Mesendoderm (in vitro differentiated cells): Measurements from ENCODE around the gene MRPL51. TPM values are rescaled to one million over a fixed set of nuclear protein-coding genes. Genes with fewer than 3 reads are reported as not detected.

Experiments
- DNase-seq: peaks from one replicate; pipeline ENCODE4 v3.0.0; 2013
- H2AK5ac ChIP-seq: 2 replicates; pipeline ENCODE4 v1.6.1; 2013; ENCODE audit warnings: low read length, inconsistent platforms
- H2BK120ac ChIP-seq: 2 replicates; pipeline ENCODE4 v1.6.1; 2013; ENCODE audit warnings: low read depth, mild to moderate bottlenecking, low read length, moderate library complexity, mixed read lengths
- H2BK15ac ChIP-seq: replicated peaks from 2 replicates; pipeline ENCODE4 v1.6.1; 2013; ENCODE audit warnings: low read depth, mild to moderate bottlenecking, moderate library complexity
- H2BK5ac ChIP-seq: 2 replicates; pipeline ENCODE4 v1.6.1; 2013; ENCODE audit warnings: low read length, inconsistent platforms
- H3K18ac ChIP-seq: 2 replicates; pipeline ENCODE4 v1.6.1; 2013; ENCODE audit warnings: mild to moderate bottlenecking, low read length, mixed read lengths
- H3K23ac ChIP-seq: one replicate; pipeline ENCODE4 v1.6.1; 2013; ENCODE audit warnings: low read length
- H3K27ac ChIP-seq: 2 replicates; pipeline ENCODE4 v1.5.1; 2013; ENCODE audit warnings: low read depth, mild to moderate bottlenecking, inconsistent platforms, low read length, moderate library complexity
- H3K27me3 ChIP-seq: 2 replicates; pipeline ENCODE4 v1.6.1; 2013; ENCODE audit warnings: low read length, control low read depth, mild to moderate bottlenecking, inconsistent platforms; ENCODE audit not compliant: insufficient read depth, poor library complexity
- H3K36me3 ChIP-seq: 2 replicates; pipeline ENCODE4 v1.6.1; 2013; ENCODE audit warnings: low read length, inconsistent platforms; ENCODE audit not compliant: control insufficient read depth, insufficient read depth
- H3K4ac ChIP-seq: one replicate; pipeline ENCODE4 v1.6.1; 2013; ENCODE audit warnings: low read depth, mild to moderate bottlenecking, low read length, moderate library complexity
- H3K4me1 ChIP-seq: 2 replicates; pipeline ENCODE4 v1.6.1; 2013; ENCODE audit warnings: low read depth, low read length, inconsistent platforms; ENCODE audit not compliant: control insufficient read depth
- H3K4me2 ChIP-seq: 2 replicates; pipeline ENCODE4 v1.6.1; 2013; ENCODE audit warnings: low read length
- H3K4me3 ChIP-seq: 2 replicates; pipeline ENCODE4 v1.5.1; 2013; ENCODE audit warnings: mild to moderate bottlenecking, low read length
- H3K56ac ChIP-seq: one replicate; pipeline ENCODE4 v1.6.1; 2013; ENCODE audit warnings: low read length
- H3K79me1 ChIP-seq: 2 replicates; pipeline ENCODE4 v1.6.1; 2013; ENCODE audit warnings: low read length, inconsistent platforms
- H3K79me2 ChIP-seq: 2 replicates; pipeline ENCODE4 v1.6.1; 2013; ENCODE audit warnings: mild to moderate bottlenecking, low read length; ENCODE audit not compliant: control insufficient read depth, insufficient read depth
- H3K9ac ChIP-seq: 2 replicates; pipeline ENCODE4 v1.6.1; 2013; ENCODE audit warnings: low read length, inconsistent platforms
- H4K5ac ChIP-seq: one replicate; pipeline ENCODE4 v1.6.1; 2013; ENCODE audit warnings: low read length
- H4K8ac ChIP-seq: one replicate; pipeline ENCODE4 v1.6.1; 2013; ENCODE audit warnings: low read depth, mild to moderate bottlenecking, control low read depth, low read length, moderate library complexity
- WGBS: extraction: QIAGEN DNeasy Blood & Tissue Kit; methylation state at CpG from one replicate; pipeline ENCODE4 v1.1.7; 2013; ENCODE audit warnings: low lambda C conversion rate, missing lambda C conversion rate; ENCODE audit not compliant: insufficient coverage; ENCODE audit errors: extremely low coverage; 5-methylcytosine and 5-hydroxymethylcytosine counted together
- polyA plus RNA-seq, 2 experiments: library from polyadenylated mRNA; stranded (reverse); fragments of 200-250 nt; gene quantifications; one replicate each; pipeline ENCODE4 v1.2.3, GENCODE V29; 2013

The MRPL51 gene
- polyA plus RNA-seq (2013, experiment 1 of 2): 887 TPM
- polyA plus RNA-seq (2013, experiment 2 of 2): 886 TPM

DNA sequence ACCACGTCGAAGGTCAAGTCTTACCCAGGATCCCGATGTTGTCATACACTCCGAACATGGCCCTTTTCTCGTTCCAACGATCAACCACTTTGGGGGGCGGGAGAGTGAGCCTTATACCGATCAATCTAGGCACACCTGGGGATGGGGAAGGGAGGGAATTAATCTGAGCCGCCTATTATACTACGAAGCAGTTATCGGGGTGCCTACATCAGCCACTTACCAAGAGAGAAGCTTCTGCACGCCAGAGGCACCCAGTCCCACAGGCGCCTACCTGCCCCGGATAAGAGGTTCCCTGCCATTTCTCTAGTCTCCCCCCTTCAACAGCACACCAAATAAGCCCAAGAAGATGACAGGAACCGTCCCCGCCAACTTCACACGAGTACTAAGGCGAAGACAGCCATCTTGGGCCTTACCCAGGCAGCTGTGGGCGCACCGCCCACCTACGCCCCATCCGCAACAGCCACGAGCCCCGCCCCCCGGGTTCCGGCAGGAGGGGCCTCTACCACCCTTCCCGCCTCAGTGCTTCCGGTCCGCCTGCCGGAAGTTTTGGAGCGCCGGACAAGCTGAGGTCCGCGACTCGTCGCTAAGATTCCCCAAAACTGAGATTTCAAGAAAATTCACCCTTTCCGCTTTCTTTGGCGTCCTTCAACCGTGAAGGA lies at the start of gene MRPL51:
TSS of gene MRPL51 (minus strand) at position 425 of the 659 bp plus-strand sequence. CDS start at position 299, 126 bp downstream.
- Histone ChIP-seq H3K56ac (peak within 1 kb of the TSS; percentile 100), H2BK120ac (no peak within 1 kb of the TSS), H3K27me3 (no peaks in the 10 kb centered on the region), H4K8ac (peak within 1 kb of the TSS; percentile 41), H3K23ac (no peak within 1 kb of the TSS), H3K4me3 (peak within 1 kb of the TSS; percentile 99), H2AK5ac (peak within 1 kb of the TSS; percentile 94), H4K5ac (peak within 1 kb of the TSS; percentile 100), H3K4ac (peak within 1 kb of the TSS; percentile 78), H3K9ac (peak within 1 kb of the TSS; percentile 100), H2BK5ac (peak within 1 kb of the TSS; percentile 93), H3K18ac (peak within 1 kb of the TSS; percentile 63), H3K27ac (peak within 1 kb of the TSS; percentile 90), H3K79me2 (peaks cover 22% of the 10 kb centered on the region), H2BK15ac (no peak within 1 kb of the TSS), H3K4me1 (peaks cover 7% of the 10 kb centered on the region), H3K4me2 (peak within 1 kb of the TSS; percentile 100), H3K36me3 (peaks cover 3% of the 10 kb centered on the region), H3K79me1 (peaks cover 18% of the 10 kb centered on the region)
- no CpG with 5 or more reads among the region's 39 CpGs for WGBS
- peak; percentile 98 for DNase-seq

DNA sequence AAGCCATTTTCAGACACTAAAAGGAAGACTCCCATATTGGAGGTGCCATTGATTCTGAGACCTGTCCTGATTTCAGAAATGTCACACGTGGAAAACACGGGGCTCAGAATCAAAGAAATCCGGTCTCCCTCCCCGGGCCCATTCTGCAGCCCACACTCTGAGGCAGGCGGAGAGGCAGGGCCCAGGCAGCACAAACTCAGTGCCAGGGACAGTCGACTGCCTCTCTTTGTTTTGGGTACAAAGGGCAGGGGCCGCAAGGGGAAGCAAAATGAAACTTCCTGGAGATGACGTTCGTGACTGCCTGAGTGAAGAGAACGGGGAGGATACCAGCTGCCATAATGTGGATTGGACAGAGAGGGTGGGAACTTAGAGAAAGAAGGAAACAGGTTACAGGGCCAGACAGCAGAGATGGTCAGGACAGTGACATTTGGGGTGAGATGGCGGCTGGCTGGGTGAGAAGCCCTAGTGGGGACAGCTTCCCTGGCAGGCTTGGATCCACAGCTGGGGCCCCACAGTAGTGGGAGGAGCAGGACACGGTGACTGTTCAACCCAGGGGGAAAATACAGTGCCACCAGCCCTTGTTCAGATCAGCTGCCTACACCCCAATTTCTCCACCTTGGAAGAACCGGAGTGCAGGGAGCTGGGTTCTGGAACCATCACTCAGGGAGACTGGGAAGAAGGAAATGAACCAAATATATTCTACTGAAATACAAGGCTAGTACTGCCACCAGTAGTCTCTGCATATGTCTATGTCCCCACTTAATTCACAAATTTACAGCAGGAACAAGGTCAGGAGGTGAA lies 49.3 kb upstream of the MRPL51 start:
- Histone ChIP-seq H3K27ac (no peak overlapping the region), H3K36me3 (peaks cover 7% of the 10 kb centered on the region)
- WGBS: no CpG with 5 or more reads among the region's 13 CpGs

DNA sequence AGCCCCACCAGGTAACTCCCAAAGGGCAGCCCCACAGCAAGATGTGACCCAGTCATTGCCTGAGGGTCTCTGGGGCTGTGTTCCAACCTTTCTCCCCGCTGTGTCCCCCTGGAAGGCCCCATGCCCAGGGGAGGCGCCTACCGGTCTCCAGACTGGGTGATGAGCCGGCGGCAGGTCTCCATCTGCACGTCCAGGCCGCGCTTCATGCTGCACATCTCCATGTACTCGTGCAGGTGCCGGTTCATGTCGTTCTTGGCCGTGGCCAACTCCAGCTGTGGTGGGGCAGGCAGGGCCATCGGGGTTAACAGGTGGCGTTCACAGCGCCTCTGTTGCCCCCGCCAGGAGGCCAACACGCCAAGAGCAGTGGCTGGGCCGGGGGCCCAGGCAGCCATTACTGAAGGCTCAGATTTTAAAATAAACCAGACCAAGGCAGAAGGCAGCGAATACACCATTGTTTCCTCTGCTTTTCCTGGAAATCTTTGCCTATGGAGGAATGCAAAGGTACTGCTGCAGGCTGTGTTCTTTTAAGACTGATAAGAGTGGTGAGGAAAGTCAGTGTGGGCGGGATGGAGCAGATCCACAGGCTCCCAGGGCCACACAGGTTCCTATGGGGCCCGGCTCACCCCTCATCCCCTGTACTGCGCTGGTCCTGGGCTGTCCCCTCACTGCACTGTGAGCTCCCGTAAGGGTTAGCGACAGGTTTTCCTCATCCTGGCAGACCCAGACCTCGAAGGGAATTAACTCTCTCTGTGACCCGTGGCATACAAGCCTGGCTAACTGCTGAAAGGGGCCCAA lies 48.5 kb upstream of the MRPL51 start:
- Histone ChIP-seq H3K9ac (no peak overlapping the region), H3K79me2 (peaks cover 2% of the 10 kb centered on the region), H3K56ac (no peak overlapping the region), H3K4me2 (no peak overlapping the region), H3K18ac (no peak overlapping the region), H4K8ac (no peak overlapping the region), H3K79me1 (peaks cover 1% of the 10 kb centered on the region), H3K27ac (no peak overlapping the region), H2BK5ac (no peak overlapping the region), H2AK5ac (no peak overlapping the region), H3K4me1 (peaks cover 3% of the 10 kb centered on the region), H2BK15ac (no peak overlapping the region), H4K5ac (no peak overlapping the region), H3K4me3 (no peak overlapping the region), H3K23ac (no peak overlapping the region), H3K27me3 (no peaks in the 10 kb centered on the region), H3K4ac (no peak overlapping the region), H3K36me3 (peaks cover 14% of the 10 kb centered on the region), H2BK120ac (no peak overlapping the region)
- no CpG with 5 or more reads among the region's 26 CpGs for WGBS
- peak; percentile 25 for DNase-seq

More for the DNA sequence above, 49.3 kb upstream of the MRPL51 start:
- Histone ChIP-seq H3K4ac (no peak overlapping the region), H3K4me2 (no peak overlapping the region), H2AK5ac (no peak overlapping the region), H3K79me1 (no peaks in the 10 kb centered on the region), H2BK120ac (no peak overlapping the region), H3K79me2 (no peaks in the 10 kb centered on the region), H3K56ac (peak overlapping the region; percentile 3), H2BK5ac (no peak overlapping the region), H4K5ac (no peak overlapping the region), H3K18ac (no peak overlapping the region), H3K9ac (no peak overlapping the region), H3K4me3 (no peak overlapping the region), H3K4me1 (peaks cover 3% of the 10 kb centered on the region), H3K27me3 (no peaks in the 10 kb centered on the region), H3K23ac (no peak overlapping the region), H2BK15ac (no peak overlapping the region), H4K8ac (no peak overlapping the region)
- peak; percentile 11 for DNase-seq

DNA sequence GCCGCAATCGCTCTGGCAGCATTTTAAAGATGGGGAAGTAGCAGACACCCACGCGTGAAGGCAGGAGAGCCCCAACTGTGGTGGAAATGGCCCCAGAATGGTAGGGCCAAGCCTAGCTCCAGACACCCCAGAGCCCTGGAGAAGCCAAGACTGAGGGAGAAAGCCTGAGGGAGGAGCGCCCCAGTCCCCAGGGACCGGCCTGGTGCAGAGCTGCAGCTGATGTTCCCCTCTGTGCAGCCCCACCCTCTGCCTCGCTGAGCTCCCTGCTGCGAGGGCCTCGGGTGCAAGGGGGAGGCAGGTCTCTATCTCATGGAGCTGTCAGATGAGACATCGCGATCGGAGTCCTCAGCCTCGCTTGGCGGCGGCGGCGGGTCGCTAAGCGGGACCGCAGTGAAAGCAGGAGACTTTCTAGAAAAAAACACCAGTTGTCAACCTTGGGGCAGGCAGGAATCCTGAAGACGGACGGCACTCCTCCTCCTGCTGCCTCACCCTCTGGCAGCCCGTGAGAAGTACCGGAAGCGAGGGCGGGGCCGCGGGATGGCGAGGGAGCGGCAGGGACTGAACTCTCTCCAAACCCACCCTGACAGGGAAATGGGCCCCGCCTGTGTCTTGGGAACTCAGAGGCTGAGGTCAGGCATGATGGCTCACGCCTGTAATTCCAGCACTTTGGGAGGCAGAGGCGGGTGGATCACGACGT lies 47.3 kb upstream of the MRPL51 start:
- Histone ChIP-seq H4K5ac (no peak overlapping the region), H2BK5ac (no peak overlapping the region), H3K4me1 (peaks cover 8% of the 10 kb centered on the region), H2AK5ac (no peak overlapping the region), H2BK120ac (no peak overlapping the region), H3K36me3 (peaks cover 21% of the 10 kb centered on the region), H3K27ac (no peak overlapping the region), H3K4me3 (no peak overlapping the region), H3K56ac (peak overlapping the region; percentile 68), H3K4me2 (no peak overlapping the region), H3K79me1 (peaks cover 2% of the 10 kb centered on the region), H3K79me2 (peaks cover 15% of the 10 kb centered on the region), H4K8ac (no peak overlapping the region), H3K23ac (no peak overlapping the region), H3K9ac (peak overlapping the region; percentile 50), H3K18ac (no peak overlapping the region), H3K27me3 (no peaks in the 10 kb centered on the region), H3K4ac (no peak overlapping the region), H2BK15ac (no peak overlapping the region)
- DNase-seq: peak; percentile 97
- WGBS: no CpG with 5 or more reads among the region's 35 CpGs

DNA sequence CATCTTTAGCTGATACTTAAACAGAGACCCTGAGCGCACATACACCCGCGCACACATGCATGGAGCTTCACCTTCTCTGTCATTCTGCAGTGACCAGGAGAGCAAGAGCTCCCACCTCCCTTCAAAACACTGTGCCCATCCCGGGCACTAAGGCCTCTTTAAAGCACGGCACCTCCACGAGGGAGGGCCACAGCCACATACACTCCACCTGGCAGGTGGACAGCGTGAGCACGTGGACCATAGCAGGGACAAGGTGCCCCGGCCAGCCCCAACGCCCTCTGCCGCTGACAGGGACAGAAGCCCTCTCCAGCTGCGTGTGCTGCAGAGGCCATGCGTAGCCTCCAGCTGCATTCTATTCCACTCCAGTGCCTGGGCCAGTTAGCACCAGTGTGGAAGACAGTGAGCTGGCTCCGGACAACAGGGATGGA lies 46.7 kb upstream of the MRPL51 start:
- Histone ChIP-seq H2BK5ac (no peak overlapping the region), H3K79me2 (peaks cover 21% of the 10 kb centered on the region), H3K18ac (no peak overlapping the region), H2BK15ac (no peak overlapping the region), H3K4me2 (no peak overlapping the region), H3K4ac (no peak overlapping the region), H4K8ac (no peak overlapping the region), H3K79me1 (peaks cover 2% of the 10 kb centered on the region), H2AK5ac (no peak overlapping the region), H2BK120ac (no peak overlapping the region), H3K36me3 (peaks cover 22% of the 10 kb centered on the region), H3K56ac (peak overlapping the region; percentile 68), H3K9ac (peak overlapping the region; percentile 50), H3K4me3 (no peak overlapping the region), H3K27me3 (no peaks in the 10 kb centered on the region), H3K27ac (no peak overlapping the region), H3K4me1 (peaks cover 8% of the 10 kb centered on the region), H3K23ac (no peak overlapping the region), H4K5ac (no peak overlapping the region)
- WGBS: no CpG with 5 or more reads among the region's 14 CpGs
- peak; percentile 38 for DNase-seq
